ENCODE measurements around the gene USP5.
A peak's percentile ranks its signal among the peaks of the same experiment; 100 is the strongest.

The USP5 gene

GRCh38 chr12:6846316-6846869 is 5.6 kb upstream of the USP5 start:
- DNase-seq (ENCODE audit: low read depth) = no peak
- H3K36me3 ChIP-seq (ENCODE audit: control insufficient read depth, insufficient read depth, low read length, severe bottlenecking) = peaks cover 10% of the 10 kb centered on the region
- no peaks in the 10 kb centered on the region for H3K9me3 ChIP-seq (ENCODE audit: control insufficient read depth, low read length)
- H3K9ac ChIP-seq (ENCODE audit: low read length) = no peak overlapping the region
- H3K4me3 ChIP-seq (ENCODE audit: low read length) = no peak overlapping the region
- no peaks in the 10 kb centered on the region for H3K27me3 ChIP-seq (replicated peaks; ENCODE audit: control insufficient read depth, insufficient read depth, low read length)
- peaks cover 5% of the 10 kb centered on the region for H3K4me1 ChIP-seq (ENCODE audit: control insufficient read depth, insufficient read depth, low read length)

GRCh38 chr12:6847676-6848075 is 4.3 kb upstream of the USP5 start:
- DNase-seq (ENCODE audit: low read depth) = no peak
- no peak overlapping the region for H3K9ac ChIP-seq (ENCODE audit: low read length)
- no peak overlapping the region for H3K4me3 ChIP-seq (ENCODE audit: low read length)
- peaks cover 5% of the 10 kb centered on the region for H3K4me1 ChIP-seq (ENCODE audit: control insufficient read depth, insufficient read depth, low read length)
- no peaks in the 10 kb centered on the region for H3K9me3 ChIP-seq (ENCODE audit: control insufficient read depth, low read length)
- peaks cover 10% of the 10 kb centered on the region for H3K36me3 ChIP-seq (ENCODE audit: control insufficient read depth, insufficient read depth, low read length, severe bottlenecking)
- no peaks in the 10 kb centered on the region for H3K27me3 ChIP-seq (replicated peaks; ENCODE audit: control insufficient read depth, insufficient read depth, low read length)

GRCh38 chr12:6849427-6849826 is 2.5 kb upstream of the USP5 start:
- Histone ChIP-seq H3K4me1 (ENCODE audit: control insufficient read depth, insufficient read depth, low read length) (peaks cover 20% of the 10 kb centered on the region), H3K4me3 (ENCODE audit: low read length) (no peak overlapping the region), H3K9ac (ENCODE audit: low read length) (no peak overlapping the region), H3K27me3 (replicated peaks; ENCODE audit: control insufficient read depth, insufficient read depth, low read length) (no peaks in the 10 kb centered on the region), H3K9me3 (ENCODE audit: control insufficient read depth, low read length) (no peaks in the 10 kb centered on the region), H3K36me3 (ENCODE audit: control insufficient read depth, insufficient read depth, low read length, severe bottlenecking) (peaks cover 8% of the 10 kb centered on the region)
- no peak for DNase-seq (ENCODE audit: low read depth)

GRCh38 chr12:6849976-6850560 is 1.9 kb upstream of the USP5 start:
- DNase-seq (ENCODE audit: low read depth) = no peak
- H3K4me3 ChIP-seq (ENCODE audit: low read length) = no peak overlapping the region
- H3K27me3 ChIP-seq (replicated peaks; ENCODE audit: control insufficient read depth, insufficient read depth, low read length) = no peaks in the 10 kb centered on the region
- no peaks in the 10 kb centered on the region for H3K9me3 ChIP-seq (ENCODE audit: control insufficient read depth, low read length)
- no peak overlapping the region for H3K9ac ChIP-seq (ENCODE audit: low read length)
- H3K36me3 ChIP-seq (ENCODE audit: control insufficient read depth, insufficient read depth, low read length, severe bottlenecking) = peaks cover 6% of the 10 kb centered on the region
- H3K4me1 ChIP-seq (ENCODE audit: control insufficient read depth, insufficient read depth, low read length) = peaks cover 22% of the 10 kb centered on the region

GRCh38 chr12:6850796-6851152 is 1.2 kb upstream of the USP5 start:
- peaks cover 9% of the 10 kb centered on the region for H3K36me3 ChIP-seq (ENCODE audit: control insufficient read depth, insufficient read depth, low read length, severe bottlenecking)
- peak overlapping the region; percentile 17 for H3K9ac ChIP-seq (ENCODE audit: low read length)
- H3K4me3 ChIP-seq (ENCODE audit: low read length) = peak overlapping the region; percentile 84
- DNase-seq (ENCODE audit: low read depth) = no peak
- H3K27me3 ChIP-seq (replicated peaks; ENCODE audit: control insufficient read depth, insufficient read depth, low read length) = no peaks in the 10 kb centered on the region
- H3K9me3 ChIP-seq (ENCODE audit: control insufficient read depth, low read length) = no peaks in the 10 kb centered on the region
- H3K4me1 ChIP-seq (ENCODE audit: control insufficient read depth, insufficient read depth, low read length) = peaks cover 22% of the 10 kb centered on the region

- DNase-seq (ENCODE audit: low read depth) = peak; percentile 98
- H3K27me3 ChIP-seq (replicated peaks; ENCODE audit: control insufficient read depth, insufficient read depth, low read length) = no peaks in the 10 kb centered on the region
- H3K4me1 ChIP-seq (ENCODE audit: control insufficient read depth, insufficient read depth, low read length) = peaks cover 22% of the 10 kb centered on the region
- H3K4me3 ChIP-seq (ENCODE audit: low read length) = peak within 1 kb of the TSS; percentile 84
- H3K36me3 ChIP-seq (ENCODE audit: control insufficient read depth, insufficient read depth, low read length, severe bottlenecking) = peaks cover 13% of the 10 kb centered on the region
- H3K9me3 ChIP-seq (ENCODE audit: control insufficient read depth, low read length) = no peaks in the 10 kb centered on the region
- H3K9ac ChIP-seq (ENCODE audit: low read length) = peak within 1 kb of the TSS; percentile 85
Measured at GRCh38 chr12:6851153-6851920, 613 bp upstream of the USP5 start, which contains the start of gene CDCA3. TSS of gene CDCA3 (minus strand) at chr12:6851286. CDS start at chr12:6850952, 334 bp downstream.

- peak; percentile 83 for DNase-seq (ENCODE audit: low read depth)
- H3K9me3 ChIP-seq (ENCODE audit: control insufficient read depth, low read length) = no peaks in the 10 kb centered on the region
- H3K36me3 ChIP-seq (ENCODE audit: control insufficient read depth, insufficient read depth, low read length, severe bottlenecking) = peaks cover 23% of the 10 kb centered on the region
- no peaks in the 10 kb centered on the region for H3K27me3 ChIP-seq (replicated peaks; ENCODE audit: control insufficient read depth, insufficient read depth, low read length)
- H3K4me1 ChIP-seq (ENCODE audit: control insufficient read depth, insufficient read depth, low read length) = peaks cover 22% of the 10 kb centered on the region
- peak overlapping the region; percentile 84 for H3K4me3 ChIP-seq (ENCODE audit: low read length)
- peak overlapping the region; percentile 85 for H3K9ac ChIP-seq (ENCODE audit: low read length)
Measured at GRCh38 chr12:6852651-6853354, 853 bp downstream of the USP5 start.

GRCh38 chr12:6853626-6854025 is 1.7 kb downstream of the USP5 start:
- no peaks in the 10 kb centered on the region for H3K9me3 ChIP-seq (ENCODE audit: control insufficient read depth, low read length)
- DNase-seq (ENCODE audit: low read depth) = no peak
- H3K4me3 ChIP-seq (ENCODE audit: low read length) = peak overlapping the region; percentile 84
- H3K27me3 ChIP-seq (replicated peaks; ENCODE audit: control insufficient read depth, insufficient read depth, low read length) = no peaks in the 10 kb centered on the region
- peaks cover 22% of the 10 kb centered on the region for H3K4me1 ChIP-seq (ENCODE audit: control insufficient read depth, insufficient read depth, low read length)
- H3K36me3 ChIP-seq (ENCODE audit: control insufficient read depth, insufficient read depth, low read length, severe bottlenecking) = peaks cover 31% of the 10 kb centered on the region
- peak overlapping the region; percentile 85 for H3K9ac ChIP-seq (ENCODE audit: low read length)

GRCh38 chr12:6854036-6854435 is 2.1 kb downstream of the USP5 start:
- peak overlapping the region; percentile 85 for H3K9ac ChIP-seq (ENCODE audit: low read length)
- H3K4me3 ChIP-seq (ENCODE audit: low read length) = peak overlapping the region; percentile 84
- no peak for DNase-seq (ENCODE audit: low read depth)
- peaks cover 22% of the 10 kb centered on the region for H3K4me1 ChIP-seq (ENCODE audit: control insufficient read depth, insufficient read depth, low read length)
- peaks cover 35% of the 10 kb centered on the region for H3K36me3 ChIP-seq (ENCODE audit: control insufficient read depth, insufficient read depth, low read length, severe bottlenecking)
- H3K9me3 ChIP-seq (ENCODE audit: control insufficient read depth, low read length) = no peaks in the 10 kb centered on the region
- no peaks in the 10 kb centered on the region for H3K27me3 ChIP-seq (replicated peaks; ENCODE audit: control insufficient read depth, insufficient read depth, low read length)

- H3K36me3 ChIP-seq (ENCODE audit: control insufficient read depth, insufficient read depth, low read length, severe bottlenecking) = peaks cover 47% of the 10 kb centered on the region
- no peak overlapping the region for H3K4me3 ChIP-seq (ENCODE audit: low read length)
Measured at GRCh38 chr12:6855322-6855721, 3.4 kb downstream of the USP5 start.

GRCh38 chr12:6858799-6859198 is 6.8 kb downstream of the USP5 start:
- no peak for DNase-seq (ENCODE audit: low read depth)
- Histone ChIP-seq H3K9me3 (ENCODE audit: control insufficient read depth, low read length) (no peaks in the 10 kb centered on the region), H3K4me1 (ENCODE audit: control insufficient read depth, insufficient read depth, low read length) (peaks cover 8% of the 10 kb centered on the region), H3K4me3 (ENCODE audit: low read length) (no peak overlapping the region), H3K9ac (ENCODE audit: low read length) (no peak overlapping the region), H3K36me3 (ENCODE audit: control insufficient read depth, insufficient read depth, low read length, severe bottlenecking) (peaks cover 82% of the 10 kb centered on the region), H3K27me3 (replicated peaks; ENCODE audit: control insufficient read depth, insufficient read depth, low read length) (no peaks in the 10 kb centered on the region)

More at GRCh38 chr12:6855322-6855721, 3.4 kb downstream of the USP5 start:
- Histone ChIP-seq H3K9me3 (ENCODE audit: control insufficient read depth, low read length) (no peaks in the 10 kb centered on the region), H3K9ac (ENCODE audit: low read length) (no peak overlapping the region), H3K27me3 (replicated peaks; ENCODE audit: control insufficient read depth, insufficient read depth, low read length) (no peaks in the 10 kb centered on the region), H3K4me1 (ENCODE audit: control insufficient read depth, insufficient read depth, low read length) (peaks cover 22% of the 10 kb centered on the region)
- DNase-seq (ENCODE audit: low read depth) = no peak
